Neuron (in vitro differentiated cells): Measurements from ENCODE around the gene ATP5ME.
"Not testable (repeated sequence)": the region's sequence is repeated elsewhere in the genome, so short reads cannot be mapped to it uniquely, and the experiment has no call there.

Source experiments
- H2AFZ ChIP-seq: one replicate; pipeline ENCODE4 v1.6.1; 2013; ENCODE audit warnings: low read depth, mild to moderate bottlenecking, inconsistent platforms, low read length, moderate library complexity
- H3K27me3 ChIP-seq: one replicate; pipeline ENCODE4 v1.6.1; 2013; ENCODE audit warnings: low read length; ENCODE audit not compliant: insufficient read depth
- H3K36me3 ChIP-seq: one replicate; pipeline ENCODE4 v1.6.1; 2013; ENCODE audit warnings: low read length; ENCODE audit not compliant: insufficient read depth
- H3K4me1 ChIP-seq: one replicate; pipeline ENCODE4 v1.6.1; 2013; ENCODE audit warnings: low read length; ENCODE audit not compliant: insufficient read depth
- H3K4me3 ChIP-seq: 2 replicates; pipeline ENCODE4 v1.5.1; 2013; ENCODE audit warnings: mild to moderate bottlenecking, low read length, moderate library complexity
- H3K9me3 ChIP-seq: one replicate; pipeline ENCODE4 v1.6.1; 2013; ENCODE audit warnings: low read length

Gene ATP5ME

GRCh38 chr4:710116-710515, 36.0 kb upstream of the ATP5ME start:
- peaks cover 9% of the 10 kb centered on the region for H3K9me3 ChIP-seq
- H2AFZ ChIP-seq: no peak overlapping the region
- no peak overlapping the region for H3K4me3 ChIP-seq
- H3K27me3 ChIP-seq: no peaks in the 10 kb centered on the region
- peaks cover 7% of the 10 kb centered on the region for H3K4me1 ChIP-seq
- peaks cover 32% of the 10 kb centered on the region for H3K36me3 ChIP-seq

GRCh38 chr4:709348-709747, 35.3 kb upstream of the ATP5ME start:
- H2AFZ ChIP-seq: no peak overlapping the region
- H3K36me3 ChIP-seq: peaks cover 29% of the 10 kb centered on the region
- peaks cover 9% of the 10 kb centered on the region for H3K9me3 ChIP-seq
- peaks cover 7% of the 10 kb centered on the region for H3K4me1 ChIP-seq
- H3K27me3 ChIP-seq: no peaks in the 10 kb centered on the region
- no peak overlapping the region for H3K4me3 ChIP-seq

DNA sequence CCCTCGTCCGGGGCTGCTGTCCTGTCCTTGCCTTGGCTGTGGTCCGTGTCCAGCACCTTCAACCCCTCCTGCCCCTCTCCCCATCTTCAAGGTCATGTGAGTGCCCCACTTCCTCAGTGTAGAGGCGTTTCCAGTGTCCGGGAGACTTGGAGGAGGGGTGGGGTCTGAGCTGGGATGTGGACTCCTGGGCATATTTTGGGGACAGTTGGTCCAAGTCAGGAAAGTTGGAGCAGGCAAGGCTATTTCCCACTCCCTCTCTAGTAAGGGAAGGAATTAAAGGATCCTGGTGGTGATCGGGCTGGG, 34.5 kb upstream of the ATP5ME start:
- H3K36me3 ChIP-seq: peaks cover 24% of the 10 kb centered on the region
- no peaks in the 10 kb centered on the region for H3K27me3 ChIP-seq
- no peak overlapping the region for H3K4me3 ChIP-seq
- H3K9me3 ChIP-seq: peaks cover 9% of the 10 kb centered on the region
- H3K4me1 ChIP-seq: peaks cover 7% of the 10 kb centered on the region
- no peak overlapping the region for H2AFZ ChIP-seq

- Histone ChIP-seq H3K4me1 (peaks cover 7% of the 10 kb centered on the region), H3K4me3 (no peak overlapping the region), H3K9me3 (peaks cover 9% of the 10 kb centered on the region), H3K27me3 (no peaks in the 10 kb centered on the region), H2AFZ (no peak overlapping the region), H3K36me3 (peaks cover 24% of the 10 kb centered on the region)
Observed at GRCh38 chr4:707929-708630, 34.0 kb upstream of the ATP5ME start.

DNA sequence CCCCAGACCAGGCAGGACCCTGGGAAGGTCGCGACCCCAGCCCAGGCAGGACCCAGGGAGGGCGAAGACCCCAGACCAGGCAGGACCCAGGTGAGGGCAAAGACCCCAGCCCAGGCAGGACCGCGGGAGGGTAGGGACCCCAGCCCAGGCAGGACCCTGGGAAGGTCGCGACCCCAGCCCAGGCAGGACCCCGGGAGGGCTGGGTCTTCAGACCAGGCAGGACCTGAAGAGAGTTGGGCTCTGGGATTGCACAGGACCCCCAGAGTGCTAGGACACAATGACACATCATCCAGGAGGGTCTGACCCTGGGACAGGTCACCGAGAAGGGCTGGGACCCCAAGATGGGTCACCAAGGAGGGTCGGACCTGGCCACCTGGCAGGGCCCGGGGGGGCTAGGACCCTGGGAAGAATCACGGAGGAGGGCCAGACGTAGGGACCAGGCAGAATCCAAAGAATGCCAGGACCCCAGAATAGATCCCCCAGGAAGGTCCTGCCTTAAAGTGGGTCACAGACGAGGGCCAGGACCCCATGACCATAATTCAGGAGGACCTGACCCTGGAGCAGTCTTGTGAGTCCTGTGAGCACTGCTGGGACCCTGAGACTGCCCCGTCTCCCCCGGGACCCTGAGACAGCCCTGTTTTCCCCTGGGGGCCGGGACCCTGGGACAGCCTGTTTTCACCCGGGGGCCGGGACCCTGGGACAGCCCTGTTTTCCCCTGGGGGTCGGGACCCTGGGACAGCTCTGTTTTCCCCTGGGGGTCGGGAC, 32.9 kb upstream of the ATP5ME start:
- H3K27me3 ChIP-seq: no peaks in the 10 kb centered on the region
- peak overlapping the region; percentile 95 for H3K4me3 ChIP-seq
- peaks cover 24% of the 10 kb centered on the region for H3K36me3 ChIP-seq
- peaks cover 7% of the 10 kb centered on the region for H3K4me1 ChIP-seq
- peaks cover 9% of the 10 kb centered on the region for H3K9me3 ChIP-seq
- no peak overlapping the region for H2AFZ ChIP-seq

GRCh38 chr4:706083-706633, 32.1 kb upstream of the ATP5ME start:
- H2AFZ ChIP-seq: peak overlapping the region; percentile 70
- H3K9me3 ChIP-seq, H3K27me3 ChIP-seq, H3K4me1 ChIP-seq: not testable (repeated sequence)
- H3K4me3 ChIP-seq: peak overlapping the region; percentile 95
- H3K36me3 ChIP-seq: peaks cover 24% of the 10 kb centered on the region

DNA sequence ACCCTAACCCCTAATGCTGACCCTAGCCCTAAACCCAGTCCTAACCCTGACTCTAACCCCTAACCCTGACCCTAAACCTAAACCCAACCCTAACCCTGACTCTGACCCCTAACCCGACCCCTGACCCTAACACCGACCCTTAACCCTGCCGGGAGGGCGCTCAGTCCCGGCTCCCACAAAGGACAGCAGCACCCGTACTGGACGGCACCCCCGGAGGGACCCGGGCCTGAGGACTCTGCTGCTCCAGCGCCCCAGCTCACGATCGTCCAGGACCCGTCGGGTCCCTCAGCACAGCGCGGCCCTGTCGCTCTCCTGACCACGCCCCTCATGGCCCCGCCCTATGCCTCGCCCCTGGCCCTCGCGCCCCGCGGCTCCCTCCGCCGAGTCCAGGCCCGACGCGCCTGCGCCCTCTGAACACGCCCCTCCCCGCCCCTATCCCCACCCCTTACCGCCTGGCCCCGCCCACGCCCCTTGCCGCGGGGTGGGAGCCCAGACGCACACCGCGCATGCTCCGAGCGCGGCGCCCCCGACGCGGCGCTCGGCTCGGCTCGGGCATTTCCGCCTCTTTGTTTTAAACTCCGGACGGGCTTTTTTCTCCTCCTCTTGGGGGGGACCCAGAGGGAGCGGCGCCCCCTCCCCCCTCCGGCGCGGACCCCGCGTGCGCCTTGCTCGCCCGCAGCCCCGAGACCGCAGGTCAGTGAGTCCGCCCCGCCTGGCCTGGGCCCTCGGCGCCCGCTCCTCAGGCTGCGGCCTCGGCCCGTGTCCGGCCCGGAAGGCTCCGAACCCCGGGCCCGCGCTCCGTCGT, 31.4 kb upstream of the ATP5ME start, which contains the start of gene PCGF3:
Gene PCGF3 (plus strand): TSS at position 555 of the 805 bp plus-strand sequence. CDS start 27,849 bp downstream, outside the sequence.
- peaks cover 7% of the 10 kb centered on the region for H3K9me3 ChIP-seq
- H3K27me3 ChIP-seq: no peaks in the 10 kb centered on the region
- H3K36me3 ChIP-seq: peaks cover 18% of the 10 kb centered on the region
- H3K4me1 ChIP-seq: peaks cover 7% of the 10 kb centered on the region
- peak within 1 kb of the TSS; percentile 95 for H3K4me3 ChIP-seq
- H2AFZ ChIP-seq: peak within 1 kb of the TSS; percentile 70

GRCh38 chr4:704971-705277, 30.8 kb upstream of the ATP5ME start:
- H3K27me3 ChIP-seq: no peaks in the 10 kb centered on the region
- H3K36me3 ChIP-seq: peaks cover 12% of the 10 kb centered on the region
- peaks cover 7% of the 10 kb centered on the region for H3K4me1 ChIP-seq
- peaks cover 2% of the 10 kb centered on the region for H3K9me3 ChIP-seq
- H2AFZ ChIP-seq: no peak overlapping the region
- peak overlapping the region; percentile 34 for H3K4me3 ChIP-seq

DNA sequence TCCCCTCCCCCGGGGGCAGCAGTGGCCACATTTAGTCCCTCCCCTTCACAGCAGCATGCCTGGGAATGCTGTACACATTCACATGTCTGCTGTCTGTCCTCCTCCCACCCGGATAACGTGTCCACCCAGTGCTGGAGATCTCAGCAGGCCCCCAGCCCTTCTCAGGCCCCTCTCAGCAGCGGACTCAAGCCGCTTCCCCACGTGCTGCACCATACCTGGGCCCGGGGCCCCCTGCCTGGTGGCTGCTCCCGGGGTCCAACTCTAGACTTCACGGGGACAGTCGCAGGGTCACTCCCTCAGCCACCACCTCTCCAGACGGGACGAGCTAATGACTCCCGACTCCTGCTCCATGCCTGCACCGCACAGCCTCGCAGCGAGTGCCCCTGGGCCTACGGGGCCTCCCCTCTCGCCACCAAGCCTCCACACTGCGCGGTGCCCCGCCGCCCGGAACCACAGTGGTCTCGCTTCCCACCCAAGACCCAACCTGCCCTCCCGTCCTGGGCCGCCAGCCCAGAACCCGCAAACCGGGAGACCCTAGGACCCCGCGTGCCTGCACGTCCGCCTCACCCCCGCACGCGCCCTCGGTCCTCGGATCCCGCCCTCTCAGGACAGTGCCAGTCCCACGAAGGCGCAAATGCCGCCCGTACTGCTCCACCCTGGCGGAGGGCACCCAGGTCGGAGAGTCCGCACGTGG, 30.3 kb upstream of the ATP5ME start:
- H3K9me3 ChIP-seq: peaks cover 2% of the 10 kb centered on the region
- no peak overlapping the region for H2AFZ ChIP-seq
- peaks cover 9% of the 10 kb centered on the region for H3K36me3 ChIP-seq
- H3K27me3 ChIP-seq: no peaks in the 10 kb centered on the region
- H3K4me3 ChIP-seq: no peak overlapping the region
- H3K4me1 ChIP-seq: peaks cover 7% of the 10 kb centered on the region

DNA sequence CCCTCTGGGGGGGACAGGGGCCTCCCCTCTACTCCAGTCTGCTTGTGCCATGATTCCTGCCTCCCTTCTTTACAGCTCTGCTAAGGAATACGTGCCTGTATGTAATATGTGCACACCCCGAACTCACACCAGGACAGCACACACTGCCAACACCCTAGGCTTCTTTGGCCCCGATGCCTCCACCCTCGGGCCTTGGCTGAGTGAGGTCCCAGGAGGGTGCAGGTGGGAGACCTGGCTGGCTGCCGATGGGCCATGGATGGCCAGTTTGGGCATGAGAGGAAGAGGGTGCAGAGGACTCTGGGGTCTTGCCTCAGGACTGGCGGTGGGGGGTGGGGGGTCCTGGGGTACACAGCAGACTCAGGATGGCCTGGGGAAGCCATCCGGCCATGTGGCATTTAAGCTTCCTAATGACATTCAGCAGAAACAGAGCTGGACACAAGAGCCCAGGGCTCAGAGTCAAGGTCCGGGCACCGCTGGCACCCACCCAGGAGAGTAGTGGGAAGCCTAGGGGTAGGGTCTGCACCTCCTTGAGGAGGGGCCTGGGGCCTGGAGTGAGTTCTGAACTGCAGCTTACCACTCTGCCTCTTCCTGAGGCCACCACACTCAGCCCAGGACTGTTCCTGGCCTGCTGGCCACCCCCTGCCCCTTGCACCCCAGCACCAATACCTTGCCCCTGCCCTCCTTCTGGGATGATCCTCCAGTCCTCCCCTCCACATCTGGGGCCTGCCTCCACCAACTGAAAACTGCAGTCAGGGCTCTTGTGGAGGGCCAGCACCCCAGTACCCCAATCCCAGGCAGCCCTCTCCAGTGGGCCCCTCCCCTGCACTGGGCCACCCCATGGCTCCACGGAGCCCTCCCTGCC, 29.5 kb upstream of the ATP5ME start:
- H3K27me3 ChIP-seq: no peaks in the 10 kb centered on the region
- H3K4me1 ChIP-seq: peaks cover 7% of the 10 kb centered on the region
- H2AFZ ChIP-seq: no peak overlapping the region
- peaks cover 3% of the 10 kb centered on the region for H3K36me3 ChIP-seq
- no peaks in the 10 kb centered on the region for H3K9me3 ChIP-seq
- no peak overlapping the region for H3K4me3 ChIP-seq

GRCh38 chr4:702618-703048, 28.6 kb upstream of the ATP5ME start:
- H3K36me3 ChIP-seq: no peaks in the 10 kb centered on the region
- peaks cover 7% of the 10 kb centered on the region for H3K4me1 ChIP-seq
- H3K9me3 ChIP-seq: no peaks in the 10 kb centered on the region
- no peak overlapping the region for H3K4me3 ChIP-seq
- no peaks in the 10 kb centered on the region for H3K27me3 ChIP-seq
- H2AFZ ChIP-seq: no peak overlapping the region
